ENCODE data around the gene KCNK1. TPM values are rescaled to one million over a fixed set of nuclear protein-coding genes. Genes with fewer than 3 reads are reported as not detected.

Gene KCNK1
- total RNA-seq, 1 experiment from 2014 or later, result 13.3 TPM

DNA sequence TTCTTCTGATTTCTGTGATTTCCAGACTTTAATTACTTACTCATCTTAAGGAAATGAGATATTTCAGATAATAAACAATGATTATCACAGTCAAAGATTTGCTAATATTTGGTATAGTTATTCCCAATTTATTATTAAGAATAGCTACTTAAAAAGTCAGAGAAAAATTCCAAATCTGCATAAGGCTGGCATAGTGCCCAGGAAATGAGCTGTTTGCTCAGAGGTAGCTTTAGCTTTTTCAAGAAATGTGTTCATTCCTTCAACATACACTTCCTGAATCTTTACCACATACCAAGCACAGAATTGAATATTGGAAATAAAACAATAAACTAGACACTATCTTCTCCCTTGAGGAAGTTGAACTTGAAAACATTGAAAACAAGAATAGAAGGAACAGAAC is 44.3 kb upstream of the KCNK1 start (continued):
- no peak for TF ChIP-seq TEAD1 (CRISPR knock-in tag; IDR thresholded peaks at IDR 0.05)
- TF ChIP-seq, protein P1, sequence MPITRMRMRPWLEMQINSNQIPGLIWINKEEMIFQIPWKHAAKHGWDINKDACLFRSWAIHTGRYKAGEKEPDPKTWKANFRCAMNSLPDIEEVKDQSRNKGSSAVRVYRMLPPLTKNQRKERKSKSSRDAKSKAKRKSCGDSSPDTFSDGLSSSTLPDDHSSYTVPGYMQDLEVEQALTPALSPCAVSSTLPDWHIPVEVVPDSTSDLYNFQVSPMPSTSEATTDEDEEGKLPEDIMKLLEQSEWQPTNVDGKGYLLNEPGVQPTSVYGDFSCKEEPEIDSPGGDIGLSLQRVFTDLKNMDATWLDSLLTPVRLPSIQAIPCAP (CRISPR knock-in tag; IDR thresholded peaks at IDR 0.05), result no peak
- TF ChIP-seq, protein P2, sequence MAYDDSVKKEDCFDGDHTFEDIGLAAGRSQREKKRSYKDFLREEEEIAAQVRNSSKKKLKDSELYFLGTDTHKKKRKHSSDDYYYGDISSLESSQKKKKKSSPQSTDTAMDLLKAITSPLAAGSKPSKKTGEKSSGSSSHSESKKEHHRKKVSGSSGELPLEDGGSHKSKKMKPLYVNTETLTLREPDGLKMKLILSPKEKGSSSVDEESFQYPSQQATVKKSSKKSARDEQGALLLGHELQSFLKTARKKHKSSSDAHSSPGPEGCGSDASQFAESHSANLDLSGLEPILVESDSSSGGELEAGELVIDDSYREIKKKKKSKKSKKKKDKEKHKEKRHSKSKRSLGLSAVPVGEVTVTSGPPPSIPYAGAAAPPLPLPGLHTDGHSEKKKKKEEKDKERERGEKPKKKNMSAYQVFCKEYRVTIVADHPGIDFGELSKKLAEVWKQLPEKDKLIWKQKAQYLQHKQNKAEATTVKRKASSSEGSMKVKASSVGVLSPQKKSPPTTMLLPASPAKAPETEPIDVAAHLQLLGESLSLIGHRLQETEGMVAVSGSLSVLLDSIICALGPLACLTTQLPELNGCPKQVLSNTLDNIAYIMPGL (CRISPR knock-in tag; IDR thresholded peaks at IDR 0.05), result no peak
- TF ChIP-seq, protein P3, sequence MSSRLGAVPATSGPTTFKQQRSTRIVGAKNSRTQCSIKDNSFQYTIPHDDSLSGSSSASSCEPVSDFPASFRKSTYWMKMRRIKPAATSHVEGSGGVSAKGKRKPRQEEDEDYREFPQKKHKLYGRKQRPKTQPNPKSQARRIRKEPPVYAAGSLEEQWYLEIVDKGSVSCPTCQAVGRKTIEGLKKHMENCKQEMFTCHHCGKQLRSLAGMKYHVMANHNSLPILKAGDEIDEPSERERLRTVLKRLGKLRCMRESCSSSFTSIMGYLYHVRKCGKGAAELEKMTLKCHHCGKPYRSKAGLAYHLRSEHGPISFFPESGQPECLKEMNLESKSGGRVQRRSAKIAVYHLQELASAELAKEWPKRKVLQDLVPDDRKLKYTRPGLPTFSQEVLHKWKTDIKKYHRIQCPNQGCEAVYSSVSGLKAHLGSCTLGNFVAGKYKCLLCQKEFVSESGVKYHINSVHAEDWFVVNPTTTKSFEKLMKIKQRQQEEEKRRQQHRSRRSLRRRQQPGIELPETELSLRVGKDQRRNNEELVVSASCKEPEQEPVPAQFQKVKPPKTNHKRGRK (CRISPR knock-in tag; IDR thresholded peaks at IDR 0.05; ENCODE audit: borderline replicate concordance), result no peak

DNA sequence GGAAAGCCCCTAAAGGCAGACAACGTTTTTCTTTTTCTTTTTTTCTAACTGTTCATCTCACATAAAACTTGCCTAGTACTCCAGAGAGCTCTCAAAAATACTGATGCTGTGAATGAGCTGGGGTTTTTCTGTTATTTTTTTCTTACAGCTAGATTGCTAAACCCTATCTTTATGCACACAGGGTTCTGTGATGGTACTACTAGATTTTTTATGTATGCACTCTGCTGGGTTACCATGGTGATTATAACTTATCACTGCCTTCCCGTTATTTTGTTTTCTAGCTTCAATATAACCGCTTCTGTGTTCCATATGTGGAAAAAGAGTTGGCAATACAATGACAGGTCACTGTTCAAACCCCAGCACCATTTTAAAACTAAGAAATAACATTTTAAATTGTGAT is 43.7 kb upstream of the KCNK1 start:
- no peak for TF ChIP-seq NR2C2 (CRISPR knock-in tag; IDR thresholded peaks at IDR 0.05)
- TF ChIP-seq HMGA2 (CRISPR knock-in tag; IDR thresholded peaks at IDR 0.05), result no peak
- no peak for TF ChIP-seq TEAD4 (CRISPR knock-in tag; IDR thresholded peaks at IDR 0.05)
- TF ChIP-seq TP53 (CRISPR knock-in tag; IDR thresholded peaks at IDR 0.05), result no peak
- TF ChIP-seq ZNF263 (CRISPR knock-in tag; IDR thresholded peaks at IDR 0.05; ENCODE audit: low read depth), result no peak
- no peak for TF ChIP-seq ZNF317 (CRISPR knock-in tag; IDR thresholded peaks at IDR 0.05; ENCODE audit: borderline replicate concordance, low read depth)
- TF ChIP-seq, protein P4, sequence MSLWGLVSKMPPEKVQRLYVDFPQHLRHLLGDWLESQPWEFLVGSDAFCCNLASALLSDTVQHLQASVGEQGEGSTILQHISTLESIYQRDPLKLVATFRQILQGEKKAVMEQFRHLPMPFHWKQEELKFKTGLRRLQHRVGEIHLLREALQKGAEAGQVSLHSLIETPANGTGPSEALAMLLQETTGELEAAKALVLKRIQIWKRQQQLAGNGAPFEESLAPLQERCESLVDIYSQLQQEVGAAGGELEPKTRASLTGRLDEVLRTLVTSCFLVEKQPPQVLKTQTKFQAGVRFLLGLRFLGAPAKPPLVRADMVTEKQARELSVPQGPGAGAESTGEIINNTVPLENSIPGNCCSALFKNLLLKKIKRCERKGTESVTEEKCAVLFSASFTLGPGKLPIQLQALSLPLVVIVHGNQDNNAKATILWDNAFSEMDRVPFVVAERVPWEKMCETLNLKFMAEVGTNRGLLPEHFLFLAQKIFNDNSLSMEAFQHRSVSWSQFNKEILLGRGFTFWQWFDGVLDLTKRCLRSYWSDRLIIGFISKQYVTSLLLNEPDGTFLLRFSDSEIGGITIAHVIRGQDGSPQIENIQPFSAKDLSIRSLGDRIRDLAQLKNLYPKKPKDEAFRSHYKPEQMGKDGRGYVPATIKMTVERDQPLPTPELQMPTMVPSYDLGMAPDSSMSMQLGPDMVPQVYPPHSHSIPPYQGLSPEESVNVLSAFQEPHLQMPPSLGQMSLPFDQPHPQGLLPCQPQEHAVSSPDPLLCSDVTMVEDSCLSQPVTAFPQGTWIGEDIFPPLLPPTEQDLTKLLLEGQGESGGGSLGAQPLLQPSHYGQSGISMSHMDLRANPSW (CRISPR knock-in tag; conservative IDR thresholded peaks at IDR 0.05; ENCODE audit: low read depth), result no peak
- TF ChIP-seq, protein P5, sequence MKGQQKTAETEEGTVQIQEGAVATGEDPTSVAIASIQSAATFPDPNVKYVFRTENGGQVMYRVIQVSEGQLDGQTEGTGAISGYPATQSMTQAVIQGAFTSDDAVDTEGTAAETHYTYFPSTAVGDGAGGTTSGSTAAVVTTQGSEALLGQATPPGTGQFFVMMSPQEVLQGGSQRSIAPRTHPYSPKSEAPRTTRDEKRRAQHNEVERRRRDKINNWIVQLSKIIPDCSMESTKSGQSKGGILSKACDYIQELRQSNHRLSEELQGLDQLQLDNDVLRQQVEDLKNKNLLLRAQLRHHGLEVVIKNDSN (CRISPR knock-in tag; IDR thresholded peaks at IDR 0.05), result no peak
- TF ChIP-seq CREB1 (CRISPR knock-in tag; IDR thresholded peaks at IDR 0.05), result no peak
- no peak for TF ChIP-seq NFE2L1 (CRISPR knock-in tag; IDR thresholded peaks at IDR 0.05)
- no peak for TF ChIP-seq CREM (CRISPR knock-in tag; IDR thresholded peaks at IDR 0.05)
- TF ChIP-seq FOXP1 (CRISPR knock-in tag; IDR thresholded peaks at IDR 0.05; ENCODE audit: borderline replicate concordance), result no peak
- no peak for TF ChIP-seq JUN (CRISPR knock-in tag; IDR thresholded peaks at IDR 0.05)
- no peak for TF ChIP-seq PRRX2 (CRISPR knock-in tag; IDR thresholded peaks at IDR 0.05)
- TF ChIP-seq, protein P6, sequence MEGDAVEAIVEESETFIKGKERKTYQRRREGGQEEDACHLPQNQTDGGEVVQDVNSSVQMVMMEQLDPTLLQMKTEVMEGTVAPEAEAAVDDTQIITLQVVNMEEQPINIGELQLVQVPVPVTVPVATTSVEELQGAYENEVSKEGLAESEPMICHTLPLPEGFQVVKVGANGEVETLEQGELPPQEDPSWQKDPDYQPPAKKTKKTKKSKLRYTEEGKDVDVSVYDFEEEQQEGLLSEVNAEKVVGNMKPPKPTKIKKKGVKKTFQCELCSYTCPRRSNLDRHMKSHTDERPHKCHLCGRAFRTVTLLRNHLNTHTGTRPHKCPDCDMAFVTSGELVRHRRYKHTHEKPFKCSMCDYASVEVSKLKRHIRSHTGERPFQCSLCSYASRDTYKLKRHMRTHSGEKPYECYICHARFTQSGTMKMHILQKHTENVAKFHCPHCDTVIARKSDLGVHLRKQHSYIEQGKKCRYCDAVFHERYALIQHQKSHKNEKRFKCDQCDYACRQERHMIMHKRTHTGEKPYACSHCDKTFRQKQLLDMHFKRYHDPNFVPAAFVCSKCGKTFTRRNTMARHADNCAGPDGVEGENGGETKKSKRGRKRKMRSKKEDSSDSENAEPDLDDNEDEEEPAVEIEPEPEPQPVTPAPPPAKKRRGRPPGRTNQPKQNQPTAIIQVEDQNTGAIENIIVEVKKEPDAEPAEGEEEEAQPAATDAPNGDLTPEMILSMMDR (IDR thresholded peaks at IDR 0.05), result no peak
- TF ChIP-seq, protein P1 (CRISPR knock-in tag; IDR thresholded peaks at IDR 0.05), result no peak
- DNase-seq (ENCODE audit: low spot score) (no peak), ATAC-seq (no peak)
- no peak overlapping the region for H3K27ac Mint-ChIP-seq
- H3K36me3 Mint-ChIP-seq, result no peaks in the 10 kb centered on the region; the same call in 1 of the 2 replicates
- ChIA-PET CTCF (no interaction called here), POLR2A (no interaction called here)
- H3K27me3 Mint-ChIP-seq (ENCODE audit: low read depth), result peaks cover 3% of the 10 kb centered on the region
- H3K9me3 Mint-ChIP-seq, result peaks cover 11% of the 10 kb centered on the region
- no peak overlapping the region for H3K4me3 Mint-ChIP-seq
- no peaks in the 10 kb centered on the region for H3K4me1 Mint-ChIP-seq
